Naive thymus-derived CD8-positive, alpha-beta T cell (primary cell): ENCODE results near the gene RNF2. TPM values are rescaled to one million over a fixed set of nuclear protein-coding genes. Genes with fewer than 3 reads are reported as not detected.
"Not testable (repeated sequence)": the region's sequence is repeated elsewhere in the genome, so short reads cannot be mapped to it uniquely, and the experiment has no call there.

Experiments
- ATAC-seq, 2 donors: fragments of 150-1000 bp; cut with Tn5 transposase in 1 of 2; sonication (Bioruptor Pico), chemical (Tn5 transposase) in 1 of 2; 1 replicate in 1 of 2; 2 replicates in 1 of 2; pipeline ENCODE4 v1.10.0; 2021; ENCODE audit warnings: mild to moderate bottlenecking in 2 of 2, moderate library complexity in 2 of 2
- POLR2A ChIA-PET: fragments of 350-600 bp; sonication (Branson Sonifier 250); formaldehyde crosslinking; loops from one replicate; lab custom pipeline; 2021; ENCODE audit warnings: antibody characterized with exemption; lab: Charles Lee
- DNase-seq, 10 donors: peaks; one replicate each; pipeline versions ENCODE4 v3.0.0 to v3.0.0-alpha.2; 2020 to 2022
- H3K27ac Mint-ChIP-seq, 10 donors: one replicate each; pipeline ENCODE4 v1.8.0; 2020 to 2022; ENCODE audit warnings: mild to moderate bottlenecking in 10 of 10, mixed read lengths in 10 of 10, moderate library complexity in 4 of 10, inconsistent platforms in 1 of 10
- H3K27me3 Mint-ChIP-seq, 5 donors: one replicate each; pipeline ENCODE4 v1.8.0; 2021 to 2022; ENCODE audit warnings: mixed read lengths in 5 of 5
- H3K36me3 Mint-ChIP-seq, 3 donors: one replicate each; pipeline ENCODE4 v1.8.0; 2020 to 2022; ENCODE audit warnings: mixed read lengths in 3 of 3, mild to moderate bottlenecking in 2 of 3, inconsistent platforms in 1 of 3
- H3K4me1 Mint-ChIP-seq, 4 donors: one replicate each; pipeline ENCODE4 v1.8.0; 2021 to 2022; ENCODE audit warnings: mixed read lengths in 4 of 4
- H3K4me3 Mint-ChIP-seq, 10 donors: one replicate each; pipeline ENCODE4 v1.8.0; 2020 to 2022; ENCODE audit warnings: mild to moderate bottlenecking in 10 of 10, mixed read lengths in 10 of 10, moderate library complexity in 6 of 10, inconsistent platforms in 1 of 10
- H3K9me3 Mint-ChIP-seq, 9 donors: one replicate each; pipeline ENCODE4 v1.8.0; 2020 to 2022; ENCODE audit warnings: mixed read lengths in 9 of 9, mild to moderate bottlenecking in 3 of 9, inconsistent platforms in 1 of 9, moderate library complexity in 1 of 9
- polyA plus RNA-seq, 3 donors: library from polyadenylated mRNA; unstranded; fragments of 300-500 nt; fragmentation: Illumina TruSeq; gene quantifications; one replicate each; pipeline ENCODE4 v1.2.3, GENCODE V29; 2021
- total RNA-seq, 8 experiments: library from RNA in 2 of 8; stranded (reverse) in 2 of 8; gene quantifications; one replicate each; pipeline ENCODE4 v1.2.3 and lab custom pipeline; 2021 to 2026

Gene RNF2
- total RNA-seq = 10 to 100 TPM; 28.2 to 32.3 TPM
- 10 to 100 TPM; 18.5 to 32.6 (median 22.3) TPM for polyA plus RNA-seq
- total RNA-seq (lab: John Stamatoyannopoulos, UW) = 18.2 to 41.6 (median 38.4) reads per million in 6 experiments

GRCh38 chr1:185044981-185045813 is at the start of gene RNF2:
TSS of gene RNF2 (plus strand) at chr1:185045558. CDS start at chr1:185087554, 41,996 bp downstream.
- DNase-seq (peak; percentile 74 to 89 (median 80)), ATAC-seq (peak; percentile 88 to 89)
- Mint-ChIP-seq H3K36me3 (no peaks in the 10 kb centered on the region), H3K27me3 (no peaks in the 10 kb centered on the region), H3K9me3 (no peaks in the 10 kb centered on the region), H3K27ac (peak within 1 kb of the TSS; percentile 81 to 98 (median 94)), H3K4me3 (peak within 1 kb of the TSS; percentile 87 to 97 (median 94)), H3K4me1 (peaks cover 25 to 51% (median 47%) of the 10 kb centered on the region in 4 donors)
- POLR2A ChIA-PET = interaction anchor here (0.6 to 4.2 kb wide), 10 partner anchors 30 to 1567 kb away, joined by 3 to 25 read pairs (median 4); partner anchors contain the start of genes EDEM3, IVNS1ABP, SWT1 and TRMT1L

DNA sequence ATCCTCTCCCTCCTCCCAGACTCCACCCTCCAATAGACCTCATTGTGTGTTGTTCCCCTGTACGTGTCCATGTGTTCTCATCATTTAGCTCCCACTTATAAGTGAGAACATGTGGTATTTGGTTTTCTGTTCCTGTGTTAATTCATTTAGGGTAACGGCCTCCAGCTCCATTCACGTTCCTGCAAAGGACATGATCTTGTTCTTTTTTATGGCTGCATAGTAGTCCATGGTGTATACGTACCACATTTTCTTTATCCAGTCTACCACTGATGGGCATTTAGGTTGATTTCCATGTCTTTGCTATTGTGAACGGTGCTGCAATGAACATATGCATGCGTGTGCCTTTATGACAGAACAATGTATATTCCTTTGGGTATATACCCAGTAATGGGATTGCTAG is 45.4 kb upstream of the RNF2 start:
- Mint-ChIP-seq H3K36me3 (peaks cover 0 to 13% (median 3%) of the 10 kb centered on the region in 3 donors), H3K27me3 (peaks cover 19 to 32% (median 23%) of the 10 kb centered on the region in 5 donors), H3K9me3 (peaks cover 0 to 11% (median 3%) of the 10 kb centered on the region in 9 donors), H3K27ac (peak overlapping the region in 1 of 10 donors; percentile 5)
- POLR2A ChIA-PET, ATAC-seq, DNase-seq, H3K4me1 Mint-ChIP-seq, H3K4me3 Mint-ChIP-seq: not testable (repeated sequence)

- H3K4me3 Mint-ChIP-seq, POLR2A ChIA-PET, ATAC-seq, H3K27ac Mint-ChIP-seq, H3K4me1 Mint-ChIP-seq, H3K9me3 Mint-ChIP-seq, DNase-seq, H3K36me3 Mint-ChIP-seq: not testable (repeated sequence)
- peaks cover 17 to 21% (median 19%) of the 10 kb centered on the region in 5 donors for H3K27me3 Mint-ChIP-seq
Observed at GRCh38 chr1:185001312-185001880, 44.0 kb upstream of the RNF2 start.

GRCh38 chr1:185008838-185009237 is 36.5 kb upstream of the RNF2 start:
- Mint-ChIP-seq H3K27me3 (peaks cover 0 to 12% (median 4%) of the 10 kb centered on the region in 5 donors), H3K4me3 (no peak overlapping the region), H3K36me3 (no peaks in the 10 kb centered on the region), H3K9me3 (peaks cover 0 to 2% (median 0%) of the 10 kb centered on the region in 9 donors), H3K27ac (no peak overlapping the region), H3K4me1 (no peaks in the 10 kb centered on the region)
- DNase-seq = no peak
- no peak for ATAC-seq
- POLR2A ChIA-PET = no interaction called here

GRCh38 chr1:185010361-185010760 is 35.0 kb upstream of the RNF2 start:
- Mint-ChIP-seq H3K27ac (no peak overlapping the region), H3K27me3 (peaks cover 0 to 14% (median 4%) of the 10 kb centered on the region in 5 donors), H3K4me3 (no peak overlapping the region), H3K4me1 (no peaks in the 10 kb centered on the region), H3K36me3 (no peaks in the 10 kb centered on the region), H3K9me3 (peaks cover 0 to 2% (median 0%) of the 10 kb centered on the region in 9 donors)
- no peak for DNase-seq
- POLR2A ChIA-PET = no interaction called here
- ATAC-seq = no peak

- POLR2A ChIA-PET = no interaction called here
- ATAC-seq (no peak), DNase-seq (no peak)
- Mint-ChIP-seq H3K36me3 (no peaks in the 10 kb centered on the region), H3K27ac (no peak overlapping the region), H3K9me3 (no peaks in the 10 kb centered on the region), H3K27me3 (peaks cover 0 to 14% (median 9%) of the 10 kb centered on the region in 5 donors), H3K4me1 (peaks cover 0 to 2% (median 0%) of the 10 kb centered on the region in 4 donors), H3K4me3 (no peak overlapping the region)
Observed at GRCh38 chr1:185014941-185015340, 30.4 kb upstream of the RNF2 start.

- no peak for DNase-seq
- no peaks in the 10 kb centered on the region for H3K36me3 Mint-ChIP-seq
- H3K27ac Mint-ChIP-seq = no peak overlapping the region
- H3K27me3 Mint-ChIP-seq = peaks cover 0 to 12% (median 9%) of the 10 kb centered on the region in 5 donors
- POLR2A ChIA-PET = no interaction called here
- no peak overlapping the region for H3K4me3 Mint-ChIP-seq
- peaks cover 0 to 2% (median 0%) of the 10 kb centered on the region in 4 donors for H3K4me1 Mint-ChIP-seq
- ATAC-seq = no peak
- peaks cover 0 to 2% (median 0%) of the 10 kb centered on the region in 9 donors for H3K9me3 Mint-ChIP-seq
Observed at GRCh38 chr1:185015631-185016030, 29.7 kb upstream of the RNF2 start.

DNA sequence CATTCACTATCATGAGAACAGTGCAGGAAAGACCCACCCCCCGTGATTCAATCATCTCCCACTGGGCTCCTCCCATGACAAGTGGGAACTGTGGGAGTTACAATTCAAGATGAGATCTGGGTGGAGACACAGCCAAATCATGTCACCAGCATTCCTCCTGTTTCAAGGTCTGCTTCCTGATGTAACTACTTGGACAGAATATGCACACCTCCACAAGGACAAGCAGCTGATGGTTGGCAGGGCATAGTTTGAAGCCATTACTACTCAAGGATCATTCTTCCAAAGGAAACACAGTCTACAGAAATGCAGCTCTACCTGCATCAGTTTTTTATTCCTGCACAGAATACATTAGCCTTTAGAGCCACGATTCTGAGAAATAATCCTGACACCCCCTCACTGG is 28.5 kb upstream of the RNF2 start:
- DNase-seq = no peak
- peaks cover 0 to 11% (median 8%) of the 10 kb centered on the region in 5 donors for H3K27me3 Mint-ChIP-seq
- peaks cover 0 to 2% (median 0%) of the 10 kb centered on the region in 9 donors for H3K9me3 Mint-ChIP-seq
- H3K27ac Mint-ChIP-seq = no peak overlapping the region
- no peak overlapping the region for H3K4me3 Mint-ChIP-seq
- no peak for ATAC-seq
- POLR2A ChIA-PET = no interaction called here
- no peaks in the 10 kb centered on the region for H3K36me3 Mint-ChIP-seq
- H3K4me1 Mint-ChIP-seq = peaks cover 0 to 2% (median 0%) of the 10 kb centered on the region in 4 donors

DNA sequence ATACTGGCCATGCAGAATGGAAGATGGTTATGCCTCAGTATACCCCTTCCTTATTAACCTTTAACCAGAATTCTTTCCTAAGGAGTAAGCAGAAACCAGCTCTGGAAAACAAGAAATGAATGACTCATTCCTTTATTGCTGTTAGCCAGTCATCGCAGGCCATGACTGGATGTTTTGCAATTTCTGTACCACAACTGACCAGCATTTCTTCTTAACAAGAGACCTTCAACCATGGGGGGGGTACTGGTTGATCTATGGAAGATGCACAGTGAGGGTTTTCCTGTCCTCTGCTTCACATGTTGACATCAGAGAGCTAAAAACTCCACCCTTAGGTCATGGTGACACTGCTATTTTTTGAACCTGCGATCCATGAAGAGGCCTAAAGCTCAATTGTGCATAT is 28.0 kb upstream of the RNF2 start:
- no peak overlapping the region for H3K27ac Mint-ChIP-seq
- H3K4me3 Mint-ChIP-seq = no peak overlapping the region
- POLR2A ChIA-PET = no interaction called here
- peaks cover 0 to 2% (median 0%) of the 10 kb centered on the region in 9 donors for H3K9me3 Mint-ChIP-seq
- no peaks in the 10 kb centered on the region for H3K36me3 Mint-ChIP-seq
- H3K27me3 Mint-ChIP-seq = peaks cover 0 to 9% (median 5%) of the 10 kb centered on the region in 5 donors
- no peak for ATAC-seq
- H3K4me1 Mint-ChIP-seq = peaks cover 0 to 2% (median 0%) of the 10 kb centered on the region in 4 donors
- no peak for DNase-seq

DNA sequence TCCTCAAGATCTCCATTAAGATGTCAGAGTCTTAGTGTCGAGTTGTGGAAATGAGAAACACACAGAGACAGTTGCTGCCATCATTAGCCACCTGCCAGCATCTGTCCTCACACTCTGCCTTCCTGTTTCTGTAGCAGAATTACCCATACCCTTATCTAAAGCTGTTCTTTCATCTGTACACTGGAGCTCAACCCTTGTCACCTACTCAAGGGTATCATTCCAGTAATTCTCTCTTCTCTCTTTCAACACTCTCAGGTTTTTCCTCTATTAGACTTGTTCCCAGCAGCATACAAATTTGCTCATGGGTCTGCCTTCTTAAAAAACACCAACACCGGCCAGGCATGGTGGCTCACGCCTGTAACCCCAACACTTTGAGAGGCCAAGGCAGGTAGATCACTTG is 27.4 kb upstream of the RNF2 start:
- H3K4me3 Mint-ChIP-seq = no peak overlapping the region
- H3K9me3 Mint-ChIP-seq = peaks cover 0 to 2% (median 0%) of the 10 kb centered on the region in 9 donors
- POLR2A ChIA-PET = no interaction called here
- peaks cover 0 to 2% (median 0%) of the 10 kb centered on the region in 4 donors for H3K4me1 Mint-ChIP-seq
- no peaks in the 10 kb centered on the region for H3K36me3 Mint-ChIP-seq
- H3K27ac Mint-ChIP-seq = no peak overlapping the region
- H3K27me3 Mint-ChIP-seq = peaks cover 0 to 9% (median 5%) of the 10 kb centered on the region in 5 donors
- no peak for DNase-seq
- no peak for ATAC-seq

- H3K27me3 Mint-ChIP-seq = peaks cover 9 to 18% (median 15%) of the 10 kb centered on the region in 5 donors
- ATAC-seq (no peak), DNase-seq (no peak)
- POLR2A ChIA-PET = no interaction called here
- H3K27ac Mint-ChIP-seq = no peak overlapping the region
- H3K4me1 Mint-ChIP-seq = no peaks in the 10 kb centered on the region
- H3K9me3 Mint-ChIP-seq = peaks cover 8 to 26% (median 17%) of the 10 kb centered on the region in 9 donors
- no peak overlapping the region for H3K4me3 Mint-ChIP-seq
- H3K36me3 Mint-ChIP-seq = peaks cover 7 to 17% (median 14%) of the 10 kb centered on the region in 3 donors
Observed at GRCh38 chr1:185027252-185027882, 18.0 kb upstream of the RNF2 start.

- Mint-ChIP-seq H3K4me3 (no peak overlapping the region), H3K27ac (no peak overlapping the region), H3K9me3 (peaks cover 0 to 7% (median 1%) of the 10 kb centered on the region in 9 donors), H3K36me3 (no peaks in the 10 kb centered on the region), H3K4me1 (no peaks in the 10 kb centered on the region), H3K27me3 (peaks cover 0 to 12% (median 6%) of the 10 kb centered on the region in 5 donors)
- POLR2A ChIA-PET = no interaction called here
- no peak for ATAC-seq
- no peak for DNase-seq
Observed at GRCh38 chr1:185033686-185034085, 11.7 kb upstream of the RNF2 start.
